WTC11 (cell line): Measurements from ENCODE around the gene MIGA2. TPM values are rescaled to one million over a fixed set of nuclear protein-coding genes. Genes with fewer than 3 reads are reported as not detected.

Experiments used
- ATAC-seq: fragments of 200-7000 bp; cut with Tn5 transposase; 2 replicates; pipeline ENCODE4 v1.10.0; 2021; ENCODE audit warnings: mild to moderate bottlenecking, moderate library complexity
- CTCF ChIA-PET: fragments of 300-600 bp; sonication (Branson Sonifier 250); formaldehyde crosslinking; loops from one replicate; lab custom pipeline; 2021; ENCODE audit warnings: antibody characterized with exemption; lab: Charles Lee
- POLR2A ChIA-PET: fragments of 350-600 bp; sonication (Branson Sonifier 250); formaldehyde crosslinking; loops from one replicate; lab custom pipeline; 2021; ENCODE audit warnings: antibody characterized with exemption; lab: Charles Lee
- DNase-seq: peaks from one replicate; pipeline ENCODE4 v3.0.0; 2021; ENCODE audit warnings: low spot score
- H3K27ac Mint-ChIP-seq: 2 replicates; pipeline ENCODE4 v1.8.0; 2021; ENCODE audit warnings: mixed read lengths
- H3K27me3 Mint-ChIP-seq: 2 replicates; pipeline ENCODE4 v1.8.0; 2021; ENCODE audit warnings: low read depth, mild to moderate bottlenecking, moderate library complexity, mixed read lengths
- H3K36me3 Mint-ChIP-seq: 2 replicates; pipeline ENCODE4 v1.8.0; 2021; ENCODE audit warnings: mixed read lengths
- H3K4me1 Mint-ChIP-seq: 2 replicates; pipeline ENCODE4 v1.8.0; 2022; ENCODE audit warnings: mixed read lengths
- H3K4me3 Mint-ChIP-seq: 2 replicates; pipeline ENCODE4 v1.8.0; 2021; ENCODE audit warnings: mild to moderate bottlenecking, moderate library complexity, mixed read lengths
- H3K9me3 Mint-ChIP-seq: 2 replicates; pipeline ENCODE4 v1.8.0; 2021; ENCODE audit warnings: mixed read lengths
- AFF4 ChIP-seq: sonication (generic); formaldehyde crosslinking; IDR thresholded peaks from 2 replicates; pipeline ENCODE4 v1.8.1; 2023; ENCODE audit warnings: mild to moderate bottlenecking, missing genetic modification reagents, borderline replicate concordance
- CREB1 ChIP-seq: sonication (generic); formaldehyde crosslinking; IDR thresholded peaks from 2 replicates; pipeline ENCODE4 v1.8.0; 2023; ENCODE audit warnings: mild to moderate bottlenecking, missing genetic modification reagents
- ELF4 ChIP-seq: sonication (generic); formaldehyde crosslinking; IDR thresholded peaks from 2 replicates; pipeline ENCODE4 v1.8.1; 2022; ENCODE audit warnings: low read depth, mild to moderate bottlenecking, moderate library complexity, missing genetic modification reagents
- FOXK1 ChIP-seq: sonication (generic); formaldehyde crosslinking; IDR thresholded peaks from 2 replicates; pipeline ENCODE4 v1.8.0; 2022; ENCODE audit warnings: mild to moderate bottlenecking, moderate library complexity, missing genetic modification reagents
- KAT7 ChIP-seq: sonication (generic); formaldehyde crosslinking; IDR thresholded peaks from 2 replicates; pipeline ENCODE4 v1.8.1; 2023; ENCODE audit warnings: missing genetic modification reagents, mild to moderate bottlenecking, borderline replicate concordance
- OVOL2 ChIP-seq: fragments of 250-450 bp; sonication (Bioruptor Pico); IDR thresholded peaks from 2 replicates; pipeline ENCODE4 v1.9.0; 2021; ENCODE audit warnings: mild to moderate bottlenecking, borderline replicate concordance
- PREB ChIP-seq: sonication (generic); formaldehyde crosslinking; IDR thresholded peaks from 2 replicates; pipeline ENCODE4 v1.8.1; 2022; ENCODE audit warnings: mild to moderate bottlenecking, missing genetic modification reagents, moderate library complexity, borderline replicate concordance
- STAT6 ChIP-seq: sonication (generic); formaldehyde crosslinking; conservative IDR thresholded peaks from 2 replicates; pipeline ENCODE4 v1.8.1; 2023; ENCODE audit warnings: mild to moderate bottlenecking, low read depth, missing genetic modification reagents, moderate library complexity
- ZNF121 ChIP-seq: sonication (generic); formaldehyde crosslinking; IDR thresholded peaks from 2 replicates; pipeline ENCODE4 v1.8.0; 2023; ENCODE audit warnings: missing genetic modification reagents
- ZNF219 ChIP-seq: sonication (generic); formaldehyde crosslinking; IDR thresholded peaks from 2 replicates; pipeline ENCODE4 v1.8.0; 2023; ENCODE audit warnings: missing genetic modification reagents, mild to moderate bottlenecking, borderline replicate concordance
- ZNF317 ChIP-seq: sonication (generic); formaldehyde crosslinking; IDR thresholded peaks from 2 replicates; pipeline ENCODE4 v1.8.1; 2023; ENCODE audit warnings: low read depth, mild to moderate bottlenecking, moderate library complexity, missing genetic modification reagents, borderline replicate concordance
- ZNF396 ChIP-seq: fragments of 250-450 bp; sonication (Bioruptor Pico); IDR thresholded peaks from 2 replicates; pipeline ENCODE4 v1.8.0; 2021; ENCODE audit warnings: mild to moderate bottlenecking, moderate library complexity, borderline replicate concordance
- total RNA-seq: library from RNA; stranded (reverse); gene quantifications from 3 replicates; pipeline ENCODE4 v1.2.3, GENCODE V29; 2021
- TF ChIP-seq, protein P1 (sequence below): sonication (generic); formaldehyde crosslinking; IDR thresholded peaks from 2 replicates; pipeline ENCODE4 v1.8.0; 2023; ENCODE audit warnings: missing genetic modification reagents
- TF ChIP-seq, protein P2 (sequence below): sonication (generic); formaldehyde crosslinking; IDR thresholded peaks from 2 replicates; pipeline ENCODE4 v1.8.0; 2022; ENCODE audit warnings: mild to moderate bottlenecking, missing genetic modification reagents
- TF ChIP-seq, protein P3 (sequence below): sonication (generic); formaldehyde crosslinking; IDR thresholded peaks from 2 replicates; pipeline ENCODE4 v1.8.0; 2022; ENCODE audit warnings: missing genetic modification reagents
- TF ChIP-seq, protein P4 (sequence below): fragments of 250-450 bp; sonication (Bioruptor Pico); IDR thresholded peaks from 2 replicates; pipeline ENCODE4 v1.9.0; 2021; ENCODE audit warnings: mild to moderate bottlenecking
- TF ChIP-seq, protein P5 (sequence below): sonication (generic); formaldehyde crosslinking; IDR thresholded peaks from 2 replicates; pipeline ENCODE4 v1.8.1; 2022; ENCODE audit warnings: low read depth, mild to moderate bottlenecking, moderate library complexity, missing genetic modification reagents, borderline replicate concordance
- TF ChIP-seq, protein P6 (sequence below): sonication (generic); formaldehyde crosslinking; IDR thresholded peaks from 2 replicates; pipeline ENCODE4 v1.8.1; 2022; ENCODE audit warnings: low read depth, missing genetic modification reagents, borderline replicate concordance

Gene MIGA2
- total RNA-seq, 1 experiment from 2014 or later: 61.7 TPM

GRCh38 chr9:128995791-128996190, 40.6 kb upstream of the MIGA2 start:
- TF ChIP-seq ZNF396 (CRISPR knock-in tag) (no peak), AFF4 (CRISPR knock-in tag) (no peak), CREB1 (no peak), ZNF219 (no peak), PREB (no peak), ZNF317 (CRISPR knock-in tag) (no peak), OVOL2 (CRISPR knock-in tag) (no peak), ELF4 (no peak)
- TF ChIP-seq, protein P1, sequence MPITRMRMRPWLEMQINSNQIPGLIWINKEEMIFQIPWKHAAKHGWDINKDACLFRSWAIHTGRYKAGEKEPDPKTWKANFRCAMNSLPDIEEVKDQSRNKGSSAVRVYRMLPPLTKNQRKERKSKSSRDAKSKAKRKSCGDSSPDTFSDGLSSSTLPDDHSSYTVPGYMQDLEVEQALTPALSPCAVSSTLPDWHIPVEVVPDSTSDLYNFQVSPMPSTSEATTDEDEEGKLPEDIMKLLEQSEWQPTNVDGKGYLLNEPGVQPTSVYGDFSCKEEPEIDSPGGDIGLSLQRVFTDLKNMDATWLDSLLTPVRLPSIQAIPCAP (CRISPR knock-in tag): no peak
- TF ChIP-seq, protein P2, sequence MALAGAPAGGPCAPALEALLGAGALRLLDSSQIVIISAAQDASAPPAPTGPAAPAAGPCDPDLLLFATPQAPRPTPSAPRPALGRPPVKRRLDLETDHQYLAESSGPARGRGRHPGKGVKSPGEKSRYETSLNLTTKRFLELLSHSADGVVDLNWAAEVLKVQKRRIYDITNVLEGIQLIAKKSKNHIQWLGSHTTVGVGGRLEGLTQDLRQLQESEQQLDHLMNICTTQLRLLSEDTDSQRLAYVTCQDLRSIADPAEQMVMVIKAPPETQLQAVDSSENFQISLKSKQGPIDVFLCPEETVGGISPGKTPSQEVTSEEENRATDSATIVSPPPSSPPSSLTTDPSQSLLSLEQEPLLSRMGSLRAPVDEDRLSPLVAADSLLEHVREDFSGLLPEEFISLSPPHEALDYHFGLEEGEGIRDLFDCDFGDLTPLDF (CRISPR knock-in tag): no peak
- no peak overlapping the region for H3K27ac Mint-ChIP-seq
- no peak for DNase-seq
- H3K36me3 Mint-ChIP-seq: peaks cover 76% of the 10 kb centered on the region
- no peaks in the 10 kb centered on the region for H3K4me1 Mint-ChIP-seq
- no peak overlapping the region for H3K4me3 Mint-ChIP-seq
- no peak for ATAC-seq
- H3K9me3 Mint-ChIP-seq: no peaks in the 10 kb centered on the region
- H3K27me3 Mint-ChIP-seq: no peaks in the 10 kb centered on the region
- ChIA-PET CTCF (interaction anchor here (0.6 kb wide), 1 partner anchor 32 kb away, joined by 3 read pairs; the partner anchor contains the start of gene SH3GLB2), POLR2A (no interaction called here)

DNA sequence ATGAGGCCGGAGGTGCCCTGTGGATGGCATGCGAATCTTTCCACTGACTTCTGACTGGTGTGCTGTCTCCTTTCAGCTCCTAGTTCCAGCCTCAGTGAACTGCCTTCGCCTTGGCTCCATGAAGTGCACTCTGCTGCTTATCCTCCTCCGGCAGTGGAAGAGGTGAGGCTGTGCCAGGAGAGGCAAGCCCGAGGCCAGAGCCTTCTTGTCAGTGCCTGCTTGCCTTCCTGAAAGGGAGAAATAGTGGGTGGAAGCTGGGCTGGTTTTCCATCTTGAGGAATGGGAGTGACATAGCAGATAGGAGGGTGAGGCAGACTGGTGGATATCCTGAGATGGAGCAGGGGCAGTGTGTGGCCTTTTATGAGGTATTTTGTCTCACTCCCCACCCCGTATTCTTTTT, 38.0 kb upstream of the MIGA2 start:
- no peak for ATAC-seq
- DNase-seq: no peak
- no peak overlapping the region for H3K27ac Mint-ChIP-seq
- no peak overlapping the region for H3K4me3 Mint-ChIP-seq
- H3K27me3 Mint-ChIP-seq: no peaks in the 10 kb centered on the region
- ChIA-PET POLR2A (interaction anchor here (0.7 kb wide), 1 partner anchor 373 kb away, joined by 4 read pairs; no protein-coding TSS in a partner anchor), CTCF (interaction anchor here (1.1 kb wide), 1 partner anchor 30 kb away, joined by 3 read pairs; the partner anchor contains the start of gene SH3GLB2)
- H3K4me1 Mint-ChIP-seq: no peaks in the 10 kb centered on the region
- peaks cover 89% of the 10 kb centered on the region for H3K36me3 Mint-ChIP-seq
- H3K9me3 Mint-ChIP-seq: no peaks in the 10 kb centered on the region
- no peak for TF ChIP-seq STAT6 (CRISPR knock-in tag)
- TF ChIP-seq, protein P3, sequence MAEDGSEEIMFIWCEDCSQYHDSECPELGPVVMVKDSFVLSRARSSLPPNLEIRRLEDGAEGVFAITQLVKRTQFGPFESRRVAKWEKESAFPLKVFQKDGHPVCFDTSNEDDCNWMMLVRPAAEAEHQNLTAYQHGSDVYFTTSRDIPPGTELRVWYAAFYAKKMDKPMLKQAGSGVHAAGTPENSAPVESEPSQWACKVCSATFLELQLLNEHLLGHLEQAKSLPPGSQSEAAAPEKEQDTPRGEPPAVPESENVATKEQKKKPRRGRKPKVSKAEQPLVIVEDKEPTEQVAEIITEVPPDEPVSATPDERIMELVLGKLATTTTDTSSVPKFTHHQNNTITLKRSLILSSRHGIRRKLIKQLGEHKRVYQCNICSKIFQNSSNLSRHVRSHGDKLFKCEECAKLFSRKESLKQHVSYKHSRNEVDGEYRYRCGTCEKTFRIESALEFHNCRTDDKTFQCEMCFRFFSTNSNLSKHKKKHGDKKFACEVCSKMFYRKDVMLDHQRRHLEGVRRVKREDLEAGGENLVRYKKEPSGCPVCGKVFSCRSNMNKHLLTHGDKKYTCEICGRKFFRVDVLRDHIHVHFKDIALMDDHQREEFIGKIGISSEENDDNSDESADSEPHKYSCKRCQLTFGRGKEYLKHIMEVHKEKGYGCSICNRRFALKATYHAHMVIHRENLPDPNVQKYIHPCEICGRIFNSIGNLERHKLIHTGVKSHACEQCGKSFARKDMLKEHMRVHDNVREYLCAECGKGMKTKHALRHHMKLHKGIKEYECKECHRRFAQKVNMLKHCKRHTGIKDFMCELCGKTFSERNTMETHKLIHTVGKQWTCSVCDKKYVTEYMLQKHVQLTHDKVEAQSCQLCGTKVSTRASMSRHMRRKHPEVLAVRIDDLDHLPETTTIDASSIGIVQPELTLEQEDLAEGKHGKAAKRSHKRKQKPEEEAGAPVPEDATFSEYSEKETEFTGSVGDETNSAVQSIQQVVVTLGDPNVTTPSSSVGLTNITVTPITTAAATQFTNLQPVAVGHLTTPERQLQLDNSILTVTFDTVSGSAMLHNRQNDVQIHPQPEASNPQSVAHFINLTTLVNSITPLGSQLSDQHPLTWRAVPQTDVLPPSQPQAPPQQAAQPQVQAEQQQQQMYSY (CRISPR knock-in tag): no peak
- TF ChIP-seq, protein P4, sequence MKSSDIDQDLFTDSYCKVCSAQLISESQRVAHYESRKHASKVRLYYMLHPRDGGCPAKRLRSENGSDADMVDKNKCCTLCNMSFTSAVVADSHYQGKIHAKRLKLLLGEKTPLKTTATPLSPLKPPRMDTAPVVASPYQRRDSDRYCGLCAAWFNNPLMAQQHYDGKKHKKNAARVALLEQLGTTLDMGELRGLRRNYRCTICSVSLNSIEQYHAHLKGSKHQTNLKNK (CRISPR knock-in tag): no peak
- no peak for TF ChIP-seq KAT7 (CRISPR knock-in tag)
- TF ChIP-seq ZNF121: no peak
- TF ChIP-seq FOXK1 (CRISPR knock-in tag): no peak
- TF ChIP-seq, protein P5, sequence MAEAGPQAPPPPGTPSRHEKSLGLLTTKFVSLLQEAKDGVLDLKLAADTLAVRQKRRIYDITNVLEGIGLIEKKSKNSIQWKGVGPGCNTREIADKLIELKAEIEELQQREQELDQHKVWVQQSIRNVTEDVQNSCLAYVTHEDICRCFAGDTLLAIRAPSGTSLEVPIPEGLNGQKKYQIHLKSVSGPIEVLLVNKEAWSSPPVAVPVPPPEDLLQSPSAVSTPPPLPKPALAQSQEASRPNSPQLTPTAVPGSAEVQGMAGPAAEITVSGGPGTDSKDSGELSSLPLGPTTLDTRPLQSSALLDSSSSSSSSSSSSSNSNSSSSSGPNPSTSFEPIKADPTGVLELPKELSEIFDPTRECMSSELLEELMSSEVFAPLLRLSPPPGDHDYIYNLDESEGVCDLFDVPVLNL (CRISPR knock-in tag): no peak
- TF ChIP-seq, protein P6, sequence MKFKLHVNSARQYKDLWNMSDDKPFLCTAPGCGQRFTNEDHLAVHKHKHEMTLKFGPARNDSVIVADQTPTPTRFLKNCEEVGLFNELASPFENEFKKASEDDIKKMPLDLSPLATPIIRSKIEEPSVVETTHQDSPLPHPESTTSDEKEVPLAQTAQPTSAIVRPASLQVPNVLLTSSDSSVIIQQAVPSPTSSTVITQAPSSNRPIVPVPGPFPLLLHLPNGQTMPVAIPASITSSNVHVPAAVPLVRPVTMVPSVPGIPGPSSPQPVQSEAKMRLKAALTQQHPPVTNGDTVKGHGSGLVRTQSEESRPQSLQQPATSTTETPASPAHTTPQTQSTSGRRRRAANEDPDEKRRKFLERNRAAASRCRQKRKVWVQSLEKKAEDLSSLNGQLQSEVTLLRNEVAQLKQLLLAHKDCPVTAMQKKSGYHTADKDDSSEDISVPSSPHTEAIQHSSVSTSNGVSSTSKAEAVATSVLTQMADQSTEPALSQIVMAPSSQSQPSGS (CRISPR knock-in tag): no peak
